Ishikawa (cell line): ENCODE results near the gene AMT.

ENCODE experiments used
- CEBPB ChIP-seq: IDR thresholded peaks from 2 replicates; pipeline ENCODE4 v1.6.1; 2012
- CREB1 ChIP-seq: IDR thresholded peaks from 2 replicates; pipeline ENCODE4 v1.6.1; 2012; ENCODE audit warnings: low read depth
- EGR1 ChIP-seq: IDR thresholded peaks from 2 replicates; pipeline ENCODE4 v1.6.1; 2012
- EP300 ChIP-seq: IDR thresholded peaks from 2 replicates; pipeline ENCODE4 v1.6.1; 2012; ENCODE audit warnings: borderline replicate concordance
- FOXM1 ChIP-seq: IDR thresholded peaks from 2 replicates; pipeline ENCODE4 v1.6.1; 2012; ENCODE audit warnings: low read depth, borderline replicate concordance
- MAX ChIP-seq: IDR thresholded peaks from 2 replicates; pipeline ENCODE4 v1.6.1; 2012
- NFIC ChIP-seq: IDR thresholded peaks from 2 replicates; pipeline ENCODE4 v1.6.1; 2012
- RAD21 ChIP-seq: IDR thresholded peaks from 2 replicates; pipeline ENCODE4 v1.6.1; 2012; ENCODE audit warnings: low read depth
- REST ChIP-seq: IDR thresholded peaks from 2 replicates; pipeline ENCODE4 v1.6.1; 2012; ENCODE audit warnings: low read depth, mild to moderate bottlenecking
- TAF1 ChIP-seq: IDR thresholded peaks from 2 replicates; pipeline ENCODE4 v1.6.1; 2012; ENCODE audit warnings: low read depth, mild to moderate bottlenecking
- TCF12 ChIP-seq: IDR thresholded peaks from 2 replicates; pipeline ENCODE4 v1.6.1; 2012; ENCODE audit warnings: low read depth
- TEAD4 ChIP-seq: IDR thresholded peaks from 2 replicates; pipeline ENCODE4 v1.6.1; 2012
- USF1 ChIP-seq: IDR thresholded peaks from 2 replicates; pipeline ENCODE4 v1.6.1; 2012
- YY1 ChIP-seq: IDR thresholded peaks from 2 replicates; pipeline ENCODE4 v1.6.1; 2012; ENCODE audit warnings: low read depth
- ZBTB7A ChIP-seq: IDR thresholded peaks from 2 replicates; pipeline ENCODE4 v1.6.1; 2012; ENCODE audit warnings: low read depth

Gene AMT

GRCh38 chr3:49428752-49429080, 6.4 kb upstream of the AMT start:
- TF ChIP-seq FOXM1 (no peak), USF1 (no peak), CREB1 (no peak), MAX (no peak), EGR1 (no peak), REST (no peak), NFIC (no peak), CEBPB (no peak), TCF12 (no peak), RAD21 (no peak), EP300 (no peak), ZBTB7A (no peak), YY1 (no peak), TEAD4 (no peak), TAF1 (no peak)

GRCh38 chr3:49427586-49427985, 5.3 kb upstream of the AMT start:
- TF ChIP-seq TCF12 = no peak
- TF ChIP-seq REST = no peak

GRCh38 chr3:49424816-49425215, 2.5 kb upstream of the AMT start:
- no peak for TF ChIP-seq TCF12
- TF ChIP-seq YY1 = no peak
- no peak for TF ChIP-seq EGR1
- TF ChIP-seq ZBTB7A = no peak
- TF ChIP-seq TEAD4 = no peak
- no peak for TF ChIP-seq NFIC
- no peak for TF ChIP-seq RAD21
- TF ChIP-seq FOXM1 = no peak
- TF ChIP-seq EP300 = no peak
- TF ChIP-seq TAF1 = no peak

- TF ChIP-seq MAX (no peak), TCF12 (no peak), EP300 (no peak), REST (no peak), YY1 (no peak), ZBTB7A (no peak), FOXM1 (no peak), TEAD4 (no peak), NFIC (no peak), CEBPB (no peak), CREB1 (no peak), TAF1 (no peak), USF1 (no peak), RAD21 (no peak), EGR1 (no peak)
Measured at GRCh38 chr3:49421890-49422378, 339 bp downstream of the AMT start.

- TF ChIP-seq CEBPB = no peak
- TF ChIP-seq CREB1 = no peak
- no peak for TF ChIP-seq NFIC
Measured at GRCh38 chr3:49417516-49418120, 4.7 kb downstream of the AMT start.
